NCI-H2171 treated with DMSO at 0.1 percent for 48 hours (cell line): ENCODE data around the gene GABRD.

Experiments used
- DNase-seq: peaks from one replicate; lab custom pipeline; 2025; lab: John Stamatoyannopoulos, UW

Gene GABRD

DNA sequence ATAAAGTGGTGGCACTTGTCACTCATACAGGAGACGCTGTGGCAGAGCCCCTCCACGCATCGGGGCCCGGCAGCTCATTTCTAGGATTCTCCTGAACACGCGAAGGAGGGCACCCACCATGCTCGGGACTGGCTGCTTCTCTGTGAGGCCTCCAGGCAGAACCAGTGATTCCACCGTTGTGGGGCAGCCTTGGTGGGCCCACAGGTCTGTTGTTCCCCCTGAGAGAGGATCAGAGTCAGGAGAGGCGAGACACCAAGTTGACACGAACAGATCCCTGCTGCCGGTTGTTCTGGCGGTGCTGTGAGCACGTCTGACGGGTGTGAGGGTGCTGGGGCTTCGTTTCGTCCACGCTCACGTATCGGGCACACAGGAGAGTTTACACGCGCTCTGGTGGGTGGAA, 57.7 kb downstream of the GABRD start:
- no peak for DNase-seq

DNA sequence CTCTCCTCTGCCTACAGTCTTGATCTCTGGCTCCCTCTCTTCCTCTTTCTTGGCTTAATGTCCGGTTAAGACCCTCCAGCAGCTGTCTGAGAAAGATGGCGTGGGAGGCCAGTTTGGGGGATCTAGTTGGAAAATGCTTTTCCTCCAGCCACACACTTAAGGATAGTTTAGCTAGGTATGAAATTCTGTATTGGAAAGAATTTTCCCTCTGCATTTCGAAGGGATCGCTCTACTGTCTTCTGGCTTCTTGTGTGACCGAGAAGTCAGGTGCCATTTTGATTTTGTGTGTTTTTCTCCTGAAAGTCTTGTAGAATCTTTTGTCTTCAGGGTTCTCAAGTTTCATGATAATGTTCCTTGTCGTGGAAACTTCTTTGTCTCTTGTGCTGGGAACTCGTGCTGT, 59.0 kb downstream of the GABRD start:
- no peak for DNase-seq

DNA sequence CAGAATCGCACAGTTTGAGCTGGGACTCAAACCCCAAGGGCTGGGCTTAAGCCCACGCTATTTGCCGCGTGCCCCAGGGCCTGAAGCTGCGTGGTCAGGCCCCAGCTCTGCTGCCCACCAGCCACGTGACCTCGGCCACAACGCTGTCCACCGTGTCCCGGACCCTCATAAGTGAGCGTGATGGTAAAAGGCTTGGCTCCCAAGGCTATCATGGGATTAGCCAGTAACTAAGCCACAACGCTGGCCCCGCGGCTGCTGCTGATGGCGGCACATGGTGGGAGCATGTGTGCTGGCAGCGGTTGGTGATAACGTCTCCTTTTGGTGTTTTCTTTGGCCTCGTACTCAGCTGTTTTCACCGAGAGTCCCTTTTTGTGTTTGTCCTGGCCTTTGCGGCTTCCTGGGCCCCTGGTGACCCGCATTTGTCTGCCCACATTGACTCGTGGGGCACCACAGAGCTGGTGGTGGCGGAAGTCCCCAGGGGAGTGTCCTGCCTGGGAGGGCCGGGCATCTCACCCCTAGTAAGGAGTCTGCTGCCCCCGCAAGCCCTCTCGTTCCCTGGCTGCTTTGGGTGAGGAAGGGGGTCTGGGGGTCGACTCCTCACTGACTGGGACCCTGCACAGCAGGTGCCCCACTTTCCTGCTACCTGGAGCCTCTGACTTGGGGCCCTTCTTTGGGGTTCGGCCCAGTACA, 60.4 kb downstream of the GABRD start:
- DNase-seq: no peak

DNA sequence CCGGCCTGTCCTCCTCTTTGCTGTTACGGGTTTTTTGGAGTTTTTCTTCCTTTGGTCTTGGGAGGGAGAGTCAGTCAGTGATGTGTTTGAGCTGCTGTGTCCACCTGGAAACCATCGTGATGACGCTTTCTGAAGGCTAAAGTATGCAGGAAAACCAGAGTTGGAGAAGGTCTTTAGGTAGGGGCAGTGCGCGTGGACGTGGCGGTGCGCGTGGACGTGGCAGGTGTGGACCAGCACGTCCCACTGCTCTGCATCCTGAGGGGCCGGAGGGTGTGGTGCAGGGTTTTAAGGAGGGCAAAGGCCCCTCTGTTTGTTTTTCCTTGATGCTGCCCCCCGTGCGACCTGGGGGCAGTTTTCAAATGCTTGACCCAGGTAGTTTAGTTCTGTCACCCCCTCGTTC, 61.0 kb downstream of the GABRD start:
- DNase-seq: no peak
